GM12878 (cell line): ENCODE results near the gene IMMP2L. TPM values are rescaled to one million over a fixed set of nuclear protein-coding genes. Genes with fewer than 3 reads are reported as not detected.

Source experiments
- ATAC-seq: fragments of 200-7000 bp; cut with Tn5 transposase; 3 replicates; pipeline ENCODE4 v1.9.1; 2020; ENCODE audit warnings: mild to moderate bottlenecking, moderate library complexity
- BruUV-seq: library from RNA; stranded (reverse); fragments of 400-500 nt; replicated peaks from 2 replicates; lab custom pipeline; 2021; lab: Mats Ljungman, UMichigan
- CTCF ChIA-PET: fragments of 300-600 bp; sonication (Branson Sonifier 250); formaldehyde crosslinking; extraction: SDS; loops from one replicate; lab custom pipeline; 2021; ENCODE audit warnings: inconsistent platforms; lab: Yijun Ruan, JAX
- POLR2A ChIA-PET: fragments of 350-600 bp; formaldehyde crosslinking; extraction: SDS; loops from one replicate; lab custom pipeline; 2021; ENCODE audit warnings: inconsistent platforms; lab: Charles Lee
- RAD21 ChIA-PET: fragments of 300-600 bp; sonication (Branson Sonifier 250); formaldehyde crosslinking; loops from one replicate; lab custom pipeline; 2023; ENCODE audit warnings: antibody characterized with exemption; ENCODE audit not compliant: unreplicated experiment; lab: Charles Lee
- SMC1A ChIA-PET: fragments of 300-600 bp; sonication (Branson Sonifier 250); formaldehyde crosslinking; loops from one replicate; lab custom pipeline; 2023; ENCODE audit not compliant: unreplicated experiment, uncharacterized antibody; lab: Charles Lee
- DNase-seq: peaks from one replicate; pipeline ENCODE4 v3.0.0-alpha.2; 2011; ENCODE audit warnings: low read depth, low spot score
- FAIRE-seq: peaks from 3 replicates; lab custom pipeline; 2011; peaks lifted over from hg19 to GRCh38; lab: Jason Lieb, UNC
- H2AFZ ChIP-seq: 2 replicates; pipeline ENCODE4 v1.6.0; 2011; ENCODE audit warnings: low read depth, low read length, control low read depth; ENCODE audit not compliant: control insufficient read depth
- H3K27ac ChIP-seq: 2 replicates; pipeline ENCODE4 v1.5.1; 2011; ENCODE audit warnings: control low read depth; ENCODE audit not compliant: control insufficient read depth, insufficient read depth
- H3K27me3 ChIP-seq, 2 experiments: replicated peaks in 1 of 2; 2 replicates each; pipeline versions ENCODE4 v1.6.0 to v1.6.1; 2011; ENCODE audit warnings: low read length in 1 of 2; ENCODE audit not compliant: control insufficient read depth in 2 of 2, insufficient read depth in 2 of 2
- H3K36me3 ChIP-seq, 2 experiments: 2 replicates each; pipeline ENCODE4 v1.5.1; 2011; ENCODE audit warnings: low read length in 1 of 2; ENCODE audit not compliant: control insufficient read depth in 2 of 2, insufficient read depth in 2 of 2
- H3K4me1 ChIP-seq: 2 replicates; pipeline ENCODE4 v1.6.1; 2011; ENCODE audit warnings: mild to moderate bottlenecking, low read length, moderate library complexity, mixed read lengths; ENCODE audit not compliant: control insufficient read depth, insufficient read depth
- H3K4me2 ChIP-seq: 2 replicates; pipeline ENCODE4 v1.6.0; 2011; ENCODE audit warnings: control low read depth; ENCODE audit not compliant: control insufficient read depth, insufficient read depth
- H3K4me3 ChIP-seq: fragments of 200-600 bp; sonication (generic); 2 replicates; pipeline ENCODE4 v1.5.1; 2016
- H3K79me2 ChIP-seq: 2 replicates; pipeline ENCODE4 v1.6.0; 2011; ENCODE audit warnings: low read length; ENCODE audit not compliant: control insufficient read depth, insufficient read depth
- H3K9ac ChIP-seq: 2 replicates; pipeline ENCODE4 v1.8.0; 2011; ENCODE audit warnings: low read length, control low read depth, mixed read lengths; ENCODE audit not compliant: control insufficient read depth, insufficient read depth
- H3K9me3 ChIP-seq: replicated peaks from 3 replicates; pipeline ENCODE4 v1.5.1; 2011; ENCODE audit warnings: mild to moderate bottlenecking, low read length; ENCODE audit not compliant: control insufficient read depth, insufficient read depth
- H4K20me1 ChIP-seq: 2 replicates; pipeline ENCODE4 v1.6.0; 2011; ENCODE audit not compliant: control insufficient read depth, insufficient read depth
- ASH2L ChIP-seq: fragments of 300-600, 200-600 bp; sonication (generic); IDR thresholded peaks from 2 replicates; pipeline ENCODE4 v1.6.1; 2017; ENCODE audit warnings: low read depth, mild to moderate bottlenecking, borderline replicate concordance
- BCL11A ChIP-seq: IDR thresholded peaks from 2 replicates; pipeline ENCODE4 v1.6.1; 2011; ENCODE audit warnings: low read depth, low read length
- FOS ChIP-seq: IDR thresholded peaks from 3 replicates; pipeline ENCODE4 v1.6.1; 2011; ENCODE audit warnings: borderline replicate concordance; ENCODE audit not compliant: insufficient read length; ENCODE audit errors: extremely low read depth
- IRF3 ChIP-seq: fragments of 450-650 bp; IDR thresholded peaks from 2 replicates; pipeline ENCODE4 v1.6.1; 2014; ENCODE audit warnings: mild to moderate bottlenecking
- NRF1 ChIP-seq: conservative IDR thresholded peaks from 2 replicates; pipeline ENCODE4 v1.6.1; 2011; ENCODE audit warnings: mild to moderate bottlenecking, low read depth, low read length, improper control_type of control experiment
- POLR2AphosphoS2 ChIP-seq: IDR thresholded peaks from 2 replicates; pipeline ENCODE4 v1.6.1; 2011; ENCODE audit warnings: low read depth, mild to moderate bottlenecking, low read length, improper control_type of control experiment, moderate library complexity
- ZBTB33 ChIP-seq: fragments of 450-650 bp; IDR thresholded peaks from 2 replicates; pipeline ENCODE4 v1.6.1; 2017; ENCODE audit warnings: mild to moderate bottlenecking
- ZBTB40 ChIP-seq: fragments of 450-650 bp; IDR thresholded peaks from 2 replicates; pipeline ENCODE4 v1.6.1; 2016; ENCODE audit warnings: mild to moderate bottlenecking, moderate library complexity, borderline replicate concordance
- ZNF207 ChIP-seq: fragments of 450-650 bp; IDR thresholded peaks from 2 replicates; pipeline ENCODE4 v1.6.1; 2014; ENCODE audit warnings: antibody characterized with exemption, mild to moderate bottlenecking, borderline replicate concordance
- ZZZ3 ChIP-seq: IDR thresholded peaks from 2 replicates; pipeline ENCODE4 v1.6.1; 2011; ENCODE audit warnings: low read depth; ENCODE audit not compliant: control insufficient read depth, insufficient read length
- WGBS: methylation state at CpG from one replicate; pipeline ENCODE4 v1.1.6; 2016; ENCODE audit warnings: low lambda C conversion rate; ENCODE audit not compliant: insufficient replicate concordance, insufficient coverage; ENCODE audit errors: missing lambda C conversion rate; 5-methylcytosine and 5-hydroxymethylcytosine counted together
- in situ Hi-C: fragments of 300-500 bp; cut with MboI; formaldehyde crosslinking; loops from 9 replicates; pipeline ENCODE4 v1.14.3; 2018; ENCODE audit warnings: mixed read lengths
- intact Hi-C: fragments of 100-400 bp; cut with micrococcal nuclease; formaldehyde crosslinking; loops from one replicate; pipeline ENCODE4 v1.14.2; 2022; ENCODE audit not compliant: unreplicated experiment
- polyA plus RNA-seq, 11 experiments: library from polyadenylated mRNA; depleted of rRNA in 4 of 11; unstranded in 6 of 11; stranded (reverse) in 5 of 11; fragments of >200 nt; fragmentation: Nextera tagmentation in 4 of 11; fragmentation: Illumina TruSeq in 1 of 11; extraction: Ambion mirVana in 4 of 11; extraction: Trizol in 1 of 11; gene quantifications; 1 replicate in 1 of 11; 2 replicates in 10 of 11; pipeline versions ENCODE4 v1.2.1 to v1.2.3, GENCODE V29; 2011 to 2016; ENCODE audit warnings: inconsistent platforms in 2 of 11, missing spikeins in 2 of 11, low read depth in 1 of 11
- total RNA-seq, 4 experiments: library from RNA; depleted of rRNA in 3 of 4; stranded (reverse); fragments of >200 nt in 3 of 4; fragmentation: Illumina TruSeq in 1 of 4; extraction: Trizol in 1 of 4; gene quantifications; 2 replicates each; pipeline versions ENCODE4 v1.2.1 to v1.2.3, GENCODE V29; 2013 to 2021

Gene IMMP2L
- total and polyA plus RNA-seq, 10 of the 15 experiments (the other 5 are each of a cell fraction or from before 2014, with no cell fraction given): 12.6 to 46.3 (median 19.6) TPM

DNA sequence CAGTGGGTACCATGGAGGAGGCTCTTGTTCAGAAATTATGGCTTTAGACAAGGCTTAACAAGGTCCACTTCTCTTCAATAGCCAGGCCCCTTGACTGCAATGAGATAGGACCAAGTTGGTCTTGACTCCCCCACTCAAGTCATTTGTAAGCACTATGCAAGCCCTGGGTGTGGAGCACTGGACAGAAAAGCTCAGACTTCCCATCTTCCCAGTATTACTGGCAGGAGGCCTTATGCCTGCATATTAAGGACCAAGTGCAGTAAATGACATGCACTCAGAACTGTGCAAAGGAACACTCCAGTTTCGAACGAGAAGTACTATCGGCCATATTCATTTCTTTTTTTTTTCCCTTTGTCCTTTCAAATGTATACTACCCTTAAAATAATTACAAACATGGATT is 789.7 kb downstream of the IMMP2L start:
- DNase-seq: no peak
- no peak for FAIRE-seq
- ChIA-PET POLR2A (no interaction called here), CTCF (no interaction called here), SMC1A (interaction anchor here (1.0 kb wide), 1 partner anchor 9 kb away, joined by 4 read pairs; no protein-coding TSS in a partner anchor), RAD21 (no interaction called here)
- no peaks in the 10 kb centered on the region for H4K20me1 ChIP-seq
- BruUV-seq: no TSS peak
- no peaks in the 10 kb centered on the region for H3K79me2 ChIP-seq
- in situ Hi-C loops (no loop called here), intact Hi-C loops (no loop called here)
- no peak overlapping the region for H3K4me3 ChIP-seq
- no peaks in the 10 kb centered on the region for H3K4me1 ChIP-seq
- WGBS: 76% methylated on average over 3 of the region's 3 CpGs
- no peak overlapping the region for H3K4me2 ChIP-seq
- H3K36me3 ChIP-seq: no peaks in the 10 kb centered on the region
- H2AFZ ChIP-seq: no peak overlapping the region
- H3K27me3 ChIP-seq: no peaks in the 10 kb centered on the region
- no peaks in the 10 kb centered on the region for H3K9me3 ChIP-seq
- H3K9ac ChIP-seq: no peak overlapping the region
- ATAC-seq: no peak
- H3K27ac ChIP-seq: no peak overlapping the region
- TF ChIP-seq ZZZ3 (no peak), ASH2L (no peak), IRF3 (no peak), ZNF207 (no peak)

DNA sequence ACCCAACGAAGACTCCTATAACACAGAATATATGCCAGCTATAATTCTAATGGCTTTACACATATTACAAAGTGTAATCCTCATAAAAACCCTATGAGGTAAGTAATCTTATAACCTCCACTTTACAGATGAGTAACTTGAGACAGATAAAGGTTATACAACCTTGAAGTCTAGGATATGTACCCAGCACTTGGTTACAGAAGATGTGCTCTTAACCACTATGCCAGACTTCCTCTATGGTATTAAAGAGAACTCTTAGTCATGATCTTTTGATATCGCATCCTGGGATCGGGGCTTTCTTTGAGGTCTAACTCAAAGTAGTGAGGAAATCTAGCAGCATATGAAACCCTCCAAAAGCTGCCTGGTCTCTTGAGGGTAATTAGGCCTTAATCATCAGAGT is 790.6 kb downstream of the IMMP2L start:
- ATAC-seq: no peak
- TF ChIP-seq ZBTB33: no peak
- no peak for TF ChIP-seq POLR2AphosphoS2
- no peak for TF ChIP-seq FOS
- no peak for TF ChIP-seq ZNF207
- TF ChIP-seq NRF1: no peak
- no peak for TF ChIP-seq BCL11A
- TF ChIP-seq ZBTB40: no peak

More for the DNA sequence above, 790.6 kb downstream of the IMMP2L start:
- RAD21 ChIA-PET: no interaction called here
- FAIRE-seq (no peak), DNase-seq (no peak)
- no peak overlapping the region for H3K9ac ChIP-seq
- WGBS: 68% methylated on average over 3 of the region's 3 CpGs
- H3K9me3 ChIP-seq: no peaks in the 10 kb centered on the region
- in situ Hi-C loops (no loop called here), intact Hi-C loops (no loop called here)
- POLR2A ChIA-PET: no interaction called here
- BruUV-seq: no TSS peak
- SMC1A ChIA-PET: interaction anchor here (0.8 to 1.0 kb wide), 2 partner anchors 8 to 9 kb away, joined by 3 to 4 read pairs; no protein-coding TSS in a partner anchor
- CTCF ChIA-PET: interaction anchor here (0.7 to 0.9 kb wide), 2 partner anchors 10 to 1714 kb away, joined by 3 read pairs; no protein-coding TSS in a partner anchor
- no peak overlapping the region for H2AFZ ChIP-seq
- no peaks in the 10 kb centered on the region for H3K27me3 ChIP-seq
- no peaks in the 10 kb centered on the region for H3K4me1 ChIP-seq
- no peaks in the 10 kb centered on the region for H3K79me2 ChIP-seq
- no peaks in the 10 kb centered on the region for H4K20me1 ChIP-seq
- H3K27ac ChIP-seq: no peak overlapping the region
- H3K36me3 ChIP-seq: no peaks in the 10 kb centered on the region
- no peak overlapping the region for H3K4me2 ChIP-seq
- no peak overlapping the region for H3K4me3 ChIP-seq
